Gastrocnemius medialis (tissue), 4 donors: ENCODE results near the gene GJB6. TPM values are rescaled to one million over a fixed set of nuclear protein-coding genes. Genes with fewer than 3 reads are reported as not detected.
A peak's percentile ranks its signal among the peaks of the same experiment; 100 is the strongest.

Experiments used
- ATAC-seq, 2 donors: fragments of 150-250 bp; one replicate each; pipeline ENCODE4 v1.9.1; 2016
- DNase-seq, 2 donors: peaks; one replicate each; pipeline ENCODE4 v3.0.0-alpha.2; 2019
- H3K27ac ChIP-seq, 4 donors: fragments of 200-600 bp; sonication (generic); 1 replicate in 1 of 4; 2 replicates in 3 of 4; pipeline ENCODE4 v1.5.1; 2016 to 2018; ENCODE audit warnings: mild to moderate bottlenecking in 2 of 4, moderate library complexity in 1 of 4
- H3K27me3 ChIP-seq, 3 donors: fragments of 200-600 bp; sonication (generic) in 2 of 3; 1 replicate in 1 of 3; 2 replicates in 2 of 3; pipeline versions ENCODE4 v1.5.1 to v1.6.0; 2016 to 2019; ENCODE audit warnings: mild to moderate bottlenecking in 1 of 3, moderate library complexity in 1 of 3
- H3K36me3 ChIP-seq, 2 donors: fragments of 200-600 bp; sonication (generic) in 1 of 2; one replicate each; pipeline ENCODE4 v1.5.1; 2017 to 2018
- H3K4me1 ChIP-seq, 2 donors: fragments of 200-600 bp; sonication (generic) in 1 of 2; one replicate each; pipeline ENCODE4 v1.5.1; 2016 to 2017; ENCODE audit warnings: mild to moderate bottlenecking in 2 of 2
- H3K4me3 ChIP-seq, 4 donors: fragments of 200-600 bp; sonication (generic) in 3 of 4; 1 replicate in 1 of 4; 2 replicates in 3 of 4; pipeline ENCODE4 v1.5.1; 2016 to 2019; ENCODE audit warnings: mild to moderate bottlenecking in 2 of 4
- H3K9me3 ChIP-seq, 3 donors: fragments of 200-600 bp; sonication (generic) in 2 of 3; 1 replicate in 1 of 3; 2 replicates in 2 of 3; pipeline ENCODE4 v1.5.1; 2016 to 2019
- POLR2A ChIP-seq, 2 donors: fragments of 450-650 bp; IDR thresholded peaks; one replicate each; pipeline ENCODE4 v1.6.1; 2017; ENCODE audit warnings: antibody characterized with exemption in 2 of 2, mild to moderate bottlenecking in 2 of 2, moderate library complexity in 2 of 2
- in situ Hi-C, 4 donors: fragments of 200-750 bp; cut with MboI; loops; one replicate each; pipeline versions ENCODE4 v1.15.0 to v1.8.0; 2017; ENCODE audit warnings: low sequenced_read_pairs in 4 of 4
- intact Hi-C: fragments of 100-400 bp; cut with DNase I; formaldehyde crosslinking; loops from one replicate; pipeline ENCODE4 v1.15.1; 2023; ENCODE audit warnings: low total_unique reads
- total RNA-seq, 4 donors: library from RNA; depleted of rRNA; stranded (reverse); fragments of >200 nt; gene quantifications; one replicate each; pipeline versions ENCODE4 v1.1.0 to v1.2.3, GENCODE V29; 2016
- TF ChIP-seq, protein P1 (sequence below), 5 experiments: fragments of 450-650 bp in 3 of 5; fragments of 200-600 bp in 2 of 5; sonication (generic) in 2 of 5; IDR thresholded peaks in 4 of 5; conservative IDR thresholded peaks in 1 of 5; 1 replicate in 4 of 5; 2 replicates in 1 of 5; pipeline ENCODE4 v1.5.1; 2016 to 2019; ENCODE audit warnings: antibody characterized with exemption in 5 of 5, mild to moderate bottlenecking in 3 of 5, moderate library complexity in 3 of 5

GJB6 gene
- total RNA-seq, 4 donors from 2014 or later, result not detected

DNA sequence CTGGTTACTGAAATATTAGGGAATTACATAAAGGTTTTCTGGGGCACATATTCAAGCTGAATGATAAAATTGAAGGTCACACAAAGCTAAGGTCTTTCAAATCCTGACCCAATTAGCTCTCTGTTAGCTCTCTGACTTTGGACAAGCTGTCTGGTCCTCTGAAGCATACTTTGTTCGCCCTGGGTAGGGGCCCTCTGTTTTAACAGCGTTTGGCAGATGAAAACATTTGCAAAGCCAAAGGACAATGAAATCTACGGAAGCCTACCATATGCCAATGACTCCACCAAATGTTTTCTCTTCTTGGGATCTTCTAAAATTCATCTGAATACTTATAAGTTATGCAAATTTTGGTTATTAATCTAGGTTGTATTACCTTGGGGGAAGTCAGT is 56.7 kb downstream of the GJB6 start:
- intact Hi-C loops (no loop called here), in situ Hi-C loops (loop anchor here (25.0 kb wide), 4 partner anchors 112 to 762 kb away; partner anchors contain the start of gene XPO4 (in 1 of the 4))

DNA sequence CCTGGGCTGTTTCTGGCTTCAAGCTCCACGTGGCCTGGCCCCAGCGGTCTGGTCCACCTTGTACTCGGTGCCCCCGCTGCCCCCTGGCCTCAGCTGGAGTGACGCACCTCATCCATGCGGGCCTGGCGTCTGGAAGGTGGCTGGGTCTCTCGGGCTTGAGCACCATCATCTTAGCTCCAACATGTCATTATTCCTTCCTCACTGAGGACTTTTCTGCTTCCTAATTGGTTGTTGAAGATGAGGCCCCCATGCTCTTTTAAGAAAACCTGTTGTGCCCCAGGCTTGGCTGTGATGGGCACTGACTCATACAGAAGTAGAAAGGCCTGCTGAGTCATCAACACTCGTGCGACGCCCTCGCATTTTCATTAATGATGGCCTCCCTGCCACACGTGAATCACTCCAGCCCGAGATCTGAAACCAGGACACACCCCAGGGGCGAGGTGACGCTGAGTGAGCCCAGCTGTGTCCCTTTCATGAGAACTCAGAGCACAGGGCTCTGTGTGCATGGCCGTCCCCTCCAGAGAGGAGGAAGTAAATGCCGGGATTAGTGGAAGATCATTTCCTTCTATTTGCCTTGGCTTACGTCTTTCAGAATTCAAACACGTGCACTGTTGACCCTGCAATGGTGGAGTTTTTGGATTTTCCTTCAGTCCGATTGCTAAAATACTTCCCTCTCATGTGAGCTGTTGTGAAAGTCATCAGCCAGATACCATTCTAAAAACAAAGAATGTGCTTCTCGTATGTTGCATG is 57.3 kb downstream of the GJB6 start:
- Histone ChIP-seq H3K4me1 (no peaks in the 10 kb centered on the region), H3K4me3 (no peak overlapping the region), H3K27ac (no peak overlapping the region), H3K9me3 (no peaks in the 10 kb centered on the region), H3K27me3 (peaks cover 9 to 30% (median 27%) of the 10 kb centered on the region in 3 donors), H3K36me3 (no peaks in the 10 kb centered on the region)
- ATAC-seq, result peak; percentile 36 to 50
- peak; percentile 38 to 47 for DNase-seq
- no peak for TF ChIP-seq POLR2A (IDR thresholded peaks at IDR 0.05)
- TF ChIP-seq, protein P1, sequence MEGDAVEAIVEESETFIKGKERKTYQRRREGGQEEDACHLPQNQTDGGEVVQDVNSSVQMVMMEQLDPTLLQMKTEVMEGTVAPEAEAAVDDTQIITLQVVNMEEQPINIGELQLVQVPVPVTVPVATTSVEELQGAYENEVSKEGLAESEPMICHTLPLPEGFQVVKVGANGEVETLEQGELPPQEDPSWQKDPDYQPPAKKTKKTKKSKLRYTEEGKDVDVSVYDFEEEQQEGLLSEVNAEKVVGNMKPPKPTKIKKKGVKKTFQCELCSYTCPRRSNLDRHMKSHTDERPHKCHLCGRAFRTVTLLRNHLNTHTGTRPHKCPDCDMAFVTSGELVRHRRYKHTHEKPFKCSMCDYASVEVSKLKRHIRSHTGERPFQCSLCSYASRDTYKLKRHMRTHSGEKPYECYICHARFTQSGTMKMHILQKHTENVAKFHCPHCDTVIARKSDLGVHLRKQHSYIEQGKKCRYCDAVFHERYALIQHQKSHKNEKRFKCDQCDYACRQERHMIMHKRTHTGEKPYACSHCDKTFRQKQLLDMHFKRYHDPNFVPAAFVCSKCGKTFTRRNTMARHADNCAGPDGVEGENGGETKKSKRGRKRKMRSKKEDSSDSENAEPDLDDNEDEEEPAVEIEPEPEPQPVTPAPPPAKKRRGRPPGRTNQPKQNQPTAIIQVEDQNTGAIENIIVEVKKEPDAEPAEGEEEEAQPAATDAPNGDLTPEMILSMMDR (IDR thresholded peaks at IDR 0.05 in 4 of 5, conservative IDR thresholded peaks at IDR 0.05 in 1 of 5), result no peak
- in situ Hi-C loops, result loop anchor here (25.0 kb wide), 5 partner anchors 112 to 762 kb away; partner anchors contain the start of gene XPO4 (in 1 of the 4)
- intact Hi-C loops, result no loop called here

More for the DNA sequence above, 56.7 kb downstream of the GJB6 start:
- H3K27ac ChIP-seq, result no peak overlapping the region
- H3K4me1 ChIP-seq, result no peaks in the 10 kb centered on the region
- TF ChIP-seq, protein P1 (IDR thresholded peaks at IDR 0.05 in 4 of 5, conservative IDR thresholded peaks at IDR 0.05 in 1 of 5), result no peak
- TF ChIP-seq POLR2A (IDR thresholded peaks at IDR 0.05), result no peak
- H3K4me3 ChIP-seq, result no peak overlapping the region
- peaks cover 9 to 30% (median 26%) of the 10 kb centered on the region in 3 donors for H3K27me3 ChIP-seq
- ATAC-seq (no peak), DNase-seq (no peak)
- no peaks in the 10 kb centered on the region for H3K36me3 ChIP-seq
- no peaks in the 10 kb centered on the region for H3K9me3 ChIP-seq

DNA sequence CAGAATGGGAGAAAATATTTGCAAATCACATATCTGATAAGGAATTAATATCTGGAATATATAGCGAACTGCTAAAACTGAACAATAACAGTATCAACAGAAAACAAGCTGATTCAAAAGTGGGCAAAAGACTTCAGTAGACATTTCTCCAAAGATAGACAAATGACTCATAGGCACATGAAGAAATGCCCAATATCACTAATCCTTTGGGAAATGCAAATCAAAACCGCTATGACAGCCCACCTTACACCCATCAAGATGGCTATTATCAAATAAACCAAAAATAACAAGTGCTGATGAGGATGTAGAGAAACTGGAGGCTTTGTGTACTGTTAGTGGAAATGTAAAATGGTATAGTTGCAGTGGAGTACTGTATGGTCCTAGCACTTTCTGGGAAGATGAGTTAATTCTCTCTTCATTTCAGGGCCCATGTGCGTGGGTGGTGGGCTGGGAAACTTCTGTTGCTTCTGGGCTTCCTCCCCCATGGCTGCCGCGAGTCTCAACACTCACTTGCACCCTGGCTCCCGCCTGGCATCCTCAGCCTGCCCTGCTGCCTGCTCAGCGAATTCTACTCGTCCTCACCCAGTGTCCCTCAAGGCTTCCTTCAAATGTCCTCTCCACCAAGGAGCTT is 58.9 kb downstream of the GJB6 start:
- no peak overlapping the region for H3K27ac ChIP-seq
- no peak for ATAC-seq

More for the DNA sequence above, 58.9 kb downstream of the GJB6 start:
- DNase-seq, result no peak
- Histone ChIP-seq H3K27me3 (peaks cover 9 to 32% (median 26%) of the 10 kb centered on the region in 3 donors), H3K9me3 (no peaks in the 10 kb centered on the region), H3K4me3 (no peak overlapping the region), H3K36me3 (no peaks in the 10 kb centered on the region), H3K4me1 (no peaks in the 10 kb centered on the region)
- intact Hi-C loops (no loop called here), in situ Hi-C loops (loop anchor here in 1 of 4 donors (25.0 kb wide), 1 partner anchor 186 kb away; no protein-coding TSS in a partner anchor)
- TF ChIP-seq, protein P1 (IDR thresholded peaks at IDR 0.05 in 4 of 5, conservative IDR thresholded peaks at IDR 0.05 in 1 of 5), result no peak
- TF ChIP-seq POLR2A (IDR thresholded peaks at IDR 0.05), result no peak

Other genes with a start within 250 kb of the GJB6 start
- gene GJA3, start 71.3 kb downstream of the GJB6 start, total RNA-seq, result not detected
- gene GJB2, start 39.4 kb downstream of the GJB6 start, total RNA-seq, result under 1 TPM in 3 of 4 donors, not detected in 1; 0.35 to 0.72 (median 0.36) TPM